ENCODE data around the gene LY6G6D.
"Not testable (repeated sequence)": the region's sequence is repeated elsewhere in the genome, so short reads cannot be mapped to it uniquely, and the experiment has no call there.

Gene LY6G6D

DNA sequence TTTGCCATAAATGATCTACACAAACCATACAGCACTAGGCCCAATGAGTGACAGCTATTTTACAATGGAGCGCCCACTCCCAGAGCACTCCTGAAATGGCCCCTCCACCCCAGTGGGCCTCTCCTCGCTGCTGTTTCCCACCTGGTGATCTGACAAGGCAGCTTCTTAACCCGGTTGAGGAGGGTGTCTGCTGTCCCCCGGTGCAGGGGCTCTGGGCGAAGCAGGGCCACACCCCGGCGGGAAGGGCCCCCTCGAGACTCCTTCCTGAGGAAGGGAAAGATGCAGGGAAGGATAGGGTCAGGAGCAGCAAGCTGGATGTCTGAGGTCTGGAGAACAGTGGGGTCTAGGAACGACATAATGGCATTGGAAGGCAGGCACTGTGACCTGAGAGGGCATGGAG lies 22.3 kb upstream of the LY6G6D start:
- DNase-seq, result no peak

DNA sequence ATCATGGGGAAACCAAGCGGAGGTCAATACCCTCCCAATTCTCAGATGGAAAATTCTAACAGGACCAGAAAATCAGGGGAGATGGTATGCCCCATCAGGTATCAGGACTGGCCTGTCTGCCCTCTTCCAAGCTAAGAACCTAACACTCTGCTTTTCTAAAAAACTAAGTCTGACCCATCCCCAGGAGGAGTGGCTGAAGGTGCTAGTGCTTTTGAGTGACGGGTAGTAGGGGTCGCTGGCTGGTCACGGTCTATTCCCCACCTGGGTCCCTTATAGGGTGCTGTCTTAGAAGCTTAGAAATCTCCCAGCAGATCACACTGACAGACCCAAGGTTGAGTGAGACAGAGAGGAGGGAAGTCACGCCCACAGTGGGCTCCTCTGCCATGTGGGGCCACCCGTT lies 21.6 kb upstream of the LY6G6D start:
- DNase-seq, result no peak

DNA sequence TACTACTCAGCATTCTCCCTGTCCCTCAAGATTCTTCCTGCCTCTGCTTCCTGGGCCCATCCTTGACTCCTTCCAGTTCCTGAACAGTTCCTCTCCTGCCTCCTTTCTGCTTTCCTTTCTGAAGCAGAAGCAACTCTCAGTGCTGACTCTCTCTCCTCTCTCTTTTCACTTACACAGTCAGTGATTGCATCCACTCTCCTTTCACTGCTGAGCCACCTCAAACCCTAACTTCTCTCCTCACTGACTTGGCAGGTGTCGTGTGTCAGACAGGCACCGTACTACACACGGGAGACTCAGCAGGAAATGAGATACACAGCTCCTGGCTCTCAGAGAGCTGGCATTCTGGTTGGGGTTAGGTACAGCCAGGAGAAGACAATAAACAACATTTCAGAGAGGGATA lies 17.6 kb upstream of the LY6G6D start:
- no peak for DNase-seq

DNA sequence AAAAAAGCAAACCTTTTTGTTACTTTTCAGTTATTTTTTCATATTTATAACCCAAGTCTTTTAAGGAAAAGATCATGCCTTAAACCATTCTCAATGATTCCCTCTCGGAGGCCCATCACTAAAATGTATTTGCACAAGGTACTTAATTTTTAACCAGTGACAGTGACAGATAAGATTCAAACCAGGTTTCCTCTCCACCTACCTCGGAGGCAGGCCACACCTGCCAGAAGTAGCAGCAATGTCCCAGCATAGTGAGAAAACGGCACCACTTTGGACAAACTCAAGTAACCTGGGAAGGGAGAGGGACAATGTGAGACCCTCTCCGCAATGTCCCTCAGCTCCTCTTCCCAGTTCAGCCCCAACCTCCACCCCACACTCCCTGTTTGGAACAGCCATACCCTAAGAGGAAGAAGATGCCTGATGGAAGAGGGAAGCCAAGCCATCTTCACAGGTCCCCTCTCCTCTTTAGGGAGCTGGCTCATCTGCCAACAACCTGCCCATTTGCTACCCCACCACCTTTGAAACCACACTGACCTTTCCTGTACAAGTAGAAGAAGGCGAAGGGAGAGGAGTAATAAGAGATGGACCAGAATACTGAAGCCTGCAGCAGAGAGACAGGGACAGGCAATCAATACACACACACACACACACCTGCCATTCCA lies 14.3 kb upstream of the LY6G6D start:
- DNase-seq, result no peak

DNA sequence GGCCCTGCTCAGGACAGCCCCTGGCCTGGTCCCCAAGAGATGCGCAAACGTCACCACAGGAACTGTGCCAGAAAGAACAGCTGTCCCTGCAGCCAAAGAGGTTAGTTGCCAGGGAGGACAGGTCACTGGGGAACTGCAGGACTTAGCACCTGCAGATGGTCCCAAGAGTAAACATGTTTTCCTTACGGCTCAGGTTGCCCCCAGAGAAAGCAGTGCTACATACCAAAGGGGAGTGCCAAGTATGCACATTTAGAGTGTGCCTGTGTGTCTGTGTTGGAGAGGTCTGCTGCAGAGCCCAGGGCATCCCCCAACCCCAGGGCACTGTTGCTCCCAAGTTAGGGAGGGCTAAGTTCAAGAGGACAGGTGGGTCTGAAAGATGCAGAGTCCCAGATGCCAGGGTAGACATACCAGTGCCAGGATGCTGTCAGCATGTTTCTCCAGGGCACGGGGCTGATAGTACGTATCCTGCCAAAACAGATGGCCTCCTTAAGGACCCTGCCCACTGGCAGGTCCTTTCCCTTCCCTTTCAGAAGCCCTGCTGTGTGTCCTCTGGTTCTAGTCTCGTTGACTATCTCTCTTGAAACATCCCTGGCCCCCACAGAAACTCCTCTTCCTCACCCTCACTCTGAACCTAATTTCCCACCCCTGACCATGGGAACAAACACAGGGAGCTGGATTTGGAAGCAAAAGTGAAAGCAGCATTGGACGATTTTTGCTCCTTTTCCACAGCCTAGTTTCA lies 13.3 kb upstream of the LY6G6D start:
- DNase-seq, result no peak

DNA sequence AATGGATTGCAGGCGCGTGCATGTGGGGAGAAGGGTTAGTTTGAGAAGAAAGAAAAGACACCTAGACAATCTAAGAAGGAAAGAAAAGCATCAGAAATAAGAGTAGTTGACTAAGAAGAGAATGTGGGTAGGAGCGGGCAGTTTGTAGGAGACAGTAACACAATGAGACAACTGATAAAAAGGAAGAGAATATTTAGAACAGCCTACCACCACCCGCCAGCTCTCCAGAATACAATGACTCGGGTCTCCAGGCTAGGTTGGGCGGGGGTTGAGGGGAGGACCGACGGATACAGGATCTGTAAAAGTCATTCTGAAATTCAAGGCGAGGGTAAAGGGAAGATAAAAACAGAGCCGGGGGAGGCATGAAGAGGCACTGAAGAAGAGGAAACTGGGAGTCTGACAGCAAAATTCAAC lies 12.7 kb upstream of the LY6G6D start:
- DNase-seq, result no peak

DNA sequence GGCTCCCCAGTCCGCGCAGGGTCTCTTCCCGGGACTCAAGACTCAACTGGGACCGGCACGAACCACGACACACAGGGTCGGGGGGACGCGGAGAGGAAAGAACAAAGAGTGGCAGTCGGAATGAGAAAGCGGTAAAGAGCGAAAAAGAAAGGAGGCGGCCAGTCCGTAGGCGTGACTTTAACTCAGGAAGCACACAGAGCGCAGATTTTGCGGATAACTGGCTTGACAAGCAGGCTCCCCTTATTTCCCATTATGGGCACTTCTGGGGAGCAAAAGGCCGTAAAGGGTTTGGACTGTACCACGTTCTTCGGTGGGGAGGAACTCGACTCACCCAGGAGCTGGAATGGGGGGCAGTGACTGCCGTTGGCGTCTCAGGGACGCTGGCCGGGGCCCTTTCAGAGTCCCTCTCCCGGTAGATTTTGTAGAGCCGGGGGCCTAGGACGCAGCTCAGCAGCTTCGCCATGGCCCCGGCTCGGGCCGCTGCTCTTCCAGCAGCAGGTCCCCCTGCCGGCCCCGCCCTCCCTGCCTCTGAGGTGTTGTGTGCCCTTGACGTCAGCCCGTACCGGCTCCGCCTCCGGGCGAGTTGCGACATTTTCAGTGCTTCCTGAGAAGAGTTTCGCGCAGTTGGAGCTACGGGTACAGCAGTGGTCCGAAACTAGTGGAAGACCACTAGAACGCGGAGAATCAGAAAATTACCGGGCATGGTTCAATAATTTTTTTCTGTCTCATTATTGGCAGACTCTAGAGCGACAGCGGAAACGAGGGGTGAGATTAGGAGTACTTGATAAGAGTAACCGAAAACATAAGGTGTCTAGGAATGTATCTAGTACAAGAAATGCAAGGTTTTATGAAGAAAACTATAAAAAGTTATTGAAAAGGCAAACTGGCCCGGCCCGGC lies 12.1 kb upstream of the LY6G6D start, which contains the start of gene ABHD16A:
Gene ABHD16A, minus strand, starts transcription at position 506 of the 898 bp plus-strand sequence. Its CDS starts 43 bp downstream, at position 463.
- peak; percentile 98 for DNase-seq

DNA sequence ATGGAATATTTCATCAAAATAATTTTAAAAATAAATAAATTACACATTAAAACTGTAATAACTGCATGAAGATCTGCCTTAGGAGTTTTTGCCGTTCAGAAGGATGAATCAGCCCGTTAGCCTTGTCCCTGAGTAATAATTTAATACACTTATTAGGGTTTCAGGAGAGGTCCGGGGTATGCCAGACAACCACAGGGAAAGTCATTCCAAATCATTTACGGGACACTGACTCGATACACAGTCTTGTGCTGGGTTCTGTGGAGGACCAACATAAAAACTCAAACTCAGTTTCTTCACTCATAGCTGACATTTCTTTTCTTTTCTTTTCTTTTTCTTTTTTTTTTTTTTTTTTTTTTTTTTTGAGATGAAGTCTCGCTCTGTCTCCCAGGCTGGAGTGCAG lies 9.2 kb upstream of the LY6G6D start:
- DNase-seq, result no peak

DNA sequence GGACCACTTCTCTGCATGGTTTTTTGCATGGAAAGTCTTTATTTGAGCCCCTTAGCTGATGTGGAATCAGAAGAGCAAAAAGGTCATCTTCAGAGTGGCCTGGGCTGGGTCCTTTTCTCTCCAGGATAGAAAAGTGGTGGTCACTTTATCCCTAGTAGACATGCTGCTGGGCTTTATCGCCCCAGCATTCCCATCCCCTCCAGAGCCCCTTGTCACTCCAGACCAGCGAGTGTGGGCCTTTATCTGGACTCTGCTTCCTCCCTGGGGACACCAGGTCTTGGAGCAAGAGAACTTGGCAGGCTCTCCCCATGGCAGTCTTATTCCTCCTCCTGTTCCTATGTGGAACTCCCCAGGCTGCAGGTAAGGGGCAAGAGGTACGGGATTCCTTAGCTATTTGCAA lies 8.5 kb upstream of the LY6G6D start, which contains the start of gene LY6G6F:
Gene LY6G6F, plus strand, starts transcription at position 268 of the 400 bp plus-strand sequence. Its CDS starts 41 bp downstream, at position 309.
- no peak for DNase-seq

DNA sequence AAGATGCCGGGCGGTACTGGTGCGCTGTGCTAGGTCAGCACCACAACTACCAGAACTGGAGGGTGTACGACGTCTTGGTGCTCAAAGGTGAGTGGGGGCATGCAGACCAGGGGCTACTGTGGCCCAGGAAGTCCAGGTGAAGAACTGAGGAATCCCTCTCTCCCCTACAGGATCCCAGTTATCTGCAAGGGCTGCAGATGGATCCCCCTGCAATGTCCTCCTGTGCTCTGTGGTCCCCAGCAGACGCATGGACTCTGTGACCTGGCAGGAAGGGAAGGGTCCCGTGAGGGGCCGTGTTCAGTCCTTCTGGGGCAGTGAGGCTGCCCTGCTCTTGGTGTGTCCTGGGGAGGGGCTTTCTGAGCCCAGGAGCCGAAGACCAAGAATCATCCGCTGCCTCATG lies 7.4 kb upstream of the LY6G6D start:
- DNase-seq, result no peak

DNA sequence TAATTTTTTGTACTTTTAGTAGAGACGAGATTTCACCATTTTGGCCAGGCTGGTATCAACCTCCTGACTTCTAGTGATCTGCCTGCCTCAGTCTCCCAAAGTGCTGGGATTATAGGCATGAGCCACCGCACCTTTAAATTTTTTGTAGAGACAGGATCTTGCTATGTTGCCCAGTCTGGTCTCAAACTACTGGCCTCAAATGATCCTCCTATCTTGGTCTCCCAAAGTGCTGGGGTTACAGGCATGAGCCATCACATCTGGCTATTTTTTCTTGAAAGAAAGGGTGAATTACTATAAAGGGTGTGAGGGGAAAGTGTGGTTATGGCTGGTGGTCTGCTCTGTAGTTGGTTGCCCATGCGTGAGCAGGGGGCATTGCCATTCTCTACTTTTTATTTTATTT lies 6.9 kb upstream of the LY6G6D start:
- no peak for DNase-seq

DNA sequence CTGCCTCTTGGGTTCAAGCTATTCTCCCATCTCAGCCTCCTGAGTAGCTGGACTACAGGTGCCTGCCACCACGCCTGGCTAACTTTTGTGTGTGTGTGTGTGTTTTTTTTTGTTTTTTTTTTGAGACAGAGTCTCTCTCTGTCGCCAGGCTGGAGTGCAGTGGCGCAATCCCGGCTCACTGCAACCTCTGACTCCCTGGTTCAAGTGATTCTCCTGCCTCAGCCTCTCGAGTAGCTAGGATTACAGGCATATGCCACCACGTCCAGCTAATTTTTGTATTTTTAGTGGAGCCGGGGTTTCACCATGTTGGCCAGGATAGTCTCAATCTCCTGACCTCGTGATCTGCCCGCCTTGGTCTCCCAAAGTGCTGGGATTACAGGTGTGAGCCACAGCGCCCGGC lies 6.0 kb upstream of the LY6G6D start:
- DNase-seq, result not testable (repeated sequence)

DNA sequence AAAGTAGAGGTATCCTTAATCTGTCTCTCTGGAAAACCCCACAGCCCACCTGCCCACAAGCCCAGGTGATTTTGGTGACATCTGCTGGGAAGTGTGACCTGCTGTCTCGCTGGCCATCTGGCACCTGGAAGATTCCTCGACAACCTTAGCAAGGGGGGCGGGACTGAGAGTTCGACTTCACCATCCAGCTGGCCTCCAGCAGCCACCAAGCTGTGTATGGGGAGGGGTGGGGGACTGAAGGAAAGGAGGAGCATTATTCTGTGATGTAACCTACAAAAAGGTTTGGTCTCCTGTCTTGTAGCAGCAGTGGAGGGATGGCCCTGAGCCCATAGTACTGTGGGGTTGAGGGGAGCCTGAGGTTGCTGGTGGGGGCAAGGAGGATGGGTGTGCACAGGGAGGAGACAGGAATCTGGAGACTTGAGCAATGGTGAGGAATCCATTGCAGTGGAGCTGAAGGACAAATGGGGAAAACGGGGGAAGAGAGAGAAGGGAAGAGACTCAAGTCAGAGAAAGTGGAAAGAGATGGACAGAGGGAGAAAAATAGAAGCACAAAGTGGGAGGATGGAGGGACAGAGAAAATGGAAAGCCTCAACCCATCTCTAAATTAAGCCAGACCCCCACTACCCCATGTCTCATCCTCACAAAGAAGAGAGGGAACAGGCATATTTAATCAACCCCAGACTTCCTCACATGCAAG lies 4.5 kb upstream of the LY6G6D start:
- no peak for DNase-seq

DNA sequence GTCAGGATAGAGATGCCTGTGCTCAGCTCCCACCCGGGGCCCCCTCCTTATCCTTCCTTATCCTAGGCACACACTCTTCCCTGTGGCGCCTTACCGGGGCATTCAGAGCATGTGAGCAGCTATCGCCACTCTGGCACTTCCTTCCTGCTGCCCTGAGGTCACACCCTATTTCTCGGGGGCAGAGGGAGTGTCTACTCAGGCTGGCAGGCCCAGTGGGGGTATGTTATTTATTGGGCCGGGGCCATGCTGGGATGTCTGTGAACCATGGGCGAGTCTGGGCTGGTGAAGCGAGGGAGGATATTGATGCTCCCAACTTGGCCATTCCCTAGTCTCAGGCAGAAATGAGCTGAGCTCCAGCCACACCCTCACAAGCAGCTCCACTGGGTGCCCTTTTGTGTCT lies 3.9 kb upstream of the LY6G6D start:
- no peak for DNase-seq

DNA sequence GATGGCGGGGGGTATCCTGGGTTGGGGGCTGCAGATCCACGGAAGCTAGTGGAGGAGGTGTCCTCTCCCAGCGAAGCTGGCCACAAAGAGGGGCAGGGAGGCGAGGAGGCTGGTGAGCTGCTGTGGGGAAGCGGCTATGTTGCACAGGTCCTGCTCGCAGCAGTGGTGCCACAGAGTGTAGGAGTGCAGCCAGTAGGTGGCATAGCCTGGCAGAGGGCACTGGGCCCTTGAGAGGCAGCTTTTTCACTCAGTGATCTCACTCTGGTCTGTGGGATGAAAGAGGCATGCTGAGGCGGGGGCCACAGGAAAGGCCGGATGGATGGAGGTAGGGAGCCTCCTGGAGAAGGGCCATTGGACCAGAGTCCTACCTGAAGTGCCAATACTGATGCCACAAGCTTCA lies 2.9 kb upstream of the LY6G6D start:
- DNase-seq, result peak; percentile 24

DNA sequence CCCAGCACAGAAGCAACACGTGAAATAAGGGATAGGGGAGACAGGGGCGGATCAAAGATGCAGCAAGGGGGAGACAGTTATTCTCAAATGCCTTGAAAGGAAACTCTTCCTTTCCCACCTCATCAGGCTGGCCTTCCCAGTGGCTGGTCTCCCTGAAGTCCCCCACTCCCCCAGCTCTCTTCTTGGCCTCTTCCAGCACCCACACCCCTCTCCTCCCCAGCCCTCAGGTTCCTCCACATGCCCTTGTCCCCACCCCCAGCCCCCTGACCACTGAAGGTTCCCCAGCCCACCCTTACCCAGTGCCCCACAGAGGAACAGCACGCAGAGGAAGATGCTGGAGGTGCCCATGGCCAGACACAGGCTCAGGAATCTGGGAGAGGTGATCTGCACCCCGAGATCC lies 1.7 kb upstream of the LY6G6D start:
- DNase-seq, result no peak

DNA sequence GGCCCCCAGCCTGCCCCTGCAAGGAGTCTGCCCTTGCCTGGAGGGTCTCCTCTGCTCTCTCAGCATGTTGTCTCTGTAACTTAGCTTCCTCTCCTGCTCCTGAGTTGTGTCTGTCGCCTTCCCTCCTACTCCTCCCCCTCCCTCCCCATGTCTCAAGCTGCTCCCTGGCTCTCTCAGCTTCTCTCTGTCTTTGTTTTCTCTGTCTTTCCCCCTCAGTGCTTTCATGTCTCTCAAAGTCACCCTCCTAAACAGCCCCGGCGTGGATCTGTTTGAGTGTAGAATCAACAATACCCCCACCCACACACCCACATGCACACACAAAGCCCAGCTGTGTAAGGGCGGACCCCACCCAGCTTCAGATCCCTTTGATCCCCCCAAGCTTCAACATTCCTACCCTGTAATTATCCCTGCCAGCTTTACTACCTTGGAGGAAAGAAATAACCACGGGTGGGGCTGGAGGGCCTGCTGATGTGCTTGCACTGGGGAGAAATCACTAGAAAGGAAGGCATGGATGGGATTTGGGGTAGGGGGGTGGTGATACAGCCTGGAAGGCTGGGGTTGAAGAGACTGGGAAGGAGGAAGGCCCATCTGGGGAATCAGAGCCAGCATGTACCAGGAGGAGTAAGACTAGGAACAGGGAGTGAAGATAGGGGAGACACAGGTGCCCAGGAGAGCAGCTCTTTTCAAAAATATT lies 1.0 kb upstream of the LY6G6D start:
- DNase-seq, result no peak

DNA sequence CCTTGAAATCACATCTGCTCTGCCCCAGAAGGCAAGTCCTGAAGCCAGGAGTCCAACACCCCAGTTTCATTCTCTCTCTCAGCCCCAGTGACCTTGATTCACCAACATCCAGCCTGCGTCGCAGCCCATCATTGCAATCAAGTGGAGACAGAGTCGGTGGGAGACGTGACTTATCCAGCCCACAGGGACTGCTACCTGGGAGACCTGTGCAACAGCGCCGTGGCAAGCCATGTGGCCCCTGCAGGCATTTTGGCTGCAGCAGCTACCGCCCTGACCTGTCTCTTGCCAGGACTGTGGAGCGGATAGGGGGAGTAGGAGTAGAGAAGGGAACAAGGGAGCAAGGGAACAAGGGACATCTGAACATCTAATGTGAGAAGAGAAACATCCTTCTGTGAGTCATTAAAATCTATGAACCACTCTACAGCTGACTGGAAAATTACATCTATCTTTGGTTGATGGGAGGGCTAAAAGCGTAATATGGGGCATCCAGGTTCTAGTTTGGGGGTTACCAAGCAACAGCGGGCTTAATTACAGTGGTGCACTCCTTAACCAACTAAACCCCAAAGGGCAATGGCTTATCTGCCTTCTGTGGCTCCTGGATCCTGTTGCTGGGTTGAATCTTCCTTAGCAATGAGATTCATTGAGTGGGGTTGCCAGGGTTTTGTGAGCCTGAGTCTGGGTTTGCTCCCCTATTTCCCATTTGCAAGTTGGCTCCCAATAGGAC lies 2.5 kb downstream of the LY6G6D start:
- no peak for DNase-seq

DNA sequence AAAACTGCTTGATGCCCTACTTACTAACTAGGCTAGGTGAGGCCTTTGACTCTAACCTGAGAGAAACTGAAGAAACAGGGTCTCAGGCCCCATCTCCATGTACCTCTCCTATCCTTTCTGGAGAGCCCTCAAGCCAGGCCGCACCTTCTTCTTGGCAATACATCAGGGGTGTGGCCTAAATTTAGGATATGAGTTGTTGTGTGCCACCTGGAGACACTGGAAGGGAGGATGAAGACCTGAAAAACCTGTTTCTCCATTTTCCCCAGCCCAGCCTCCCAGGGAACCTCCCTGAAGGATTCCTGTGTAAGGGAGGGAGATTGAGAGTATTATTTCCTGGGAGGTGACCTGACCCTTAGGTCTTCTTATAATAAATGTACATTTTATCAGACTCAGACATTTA lies 3.1 kb downstream of the LY6G6D start:
- no peak for DNase-seq

DNA sequence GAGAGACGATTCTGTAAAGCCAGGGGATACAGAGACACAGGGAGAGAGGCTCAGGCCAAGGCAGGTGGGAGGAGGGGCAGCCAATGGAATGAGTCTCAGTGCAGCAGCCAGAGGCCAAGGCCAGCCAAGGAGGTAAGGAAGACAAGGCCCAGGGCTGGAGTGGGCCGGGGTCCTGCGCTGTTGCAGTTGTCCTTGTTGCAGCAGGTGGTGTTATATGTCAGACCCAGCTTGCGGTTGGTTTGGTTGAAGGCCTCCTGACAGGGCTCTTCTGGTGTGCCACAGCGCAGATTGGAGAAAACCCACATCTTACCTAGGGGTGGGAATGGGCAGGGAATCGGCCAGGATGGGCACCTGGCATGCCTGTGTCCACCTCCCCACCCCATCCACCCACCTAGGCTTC lies 3.9 kb downstream of the LY6G6D start:
- DNase-seq, result no peak

DNA sequence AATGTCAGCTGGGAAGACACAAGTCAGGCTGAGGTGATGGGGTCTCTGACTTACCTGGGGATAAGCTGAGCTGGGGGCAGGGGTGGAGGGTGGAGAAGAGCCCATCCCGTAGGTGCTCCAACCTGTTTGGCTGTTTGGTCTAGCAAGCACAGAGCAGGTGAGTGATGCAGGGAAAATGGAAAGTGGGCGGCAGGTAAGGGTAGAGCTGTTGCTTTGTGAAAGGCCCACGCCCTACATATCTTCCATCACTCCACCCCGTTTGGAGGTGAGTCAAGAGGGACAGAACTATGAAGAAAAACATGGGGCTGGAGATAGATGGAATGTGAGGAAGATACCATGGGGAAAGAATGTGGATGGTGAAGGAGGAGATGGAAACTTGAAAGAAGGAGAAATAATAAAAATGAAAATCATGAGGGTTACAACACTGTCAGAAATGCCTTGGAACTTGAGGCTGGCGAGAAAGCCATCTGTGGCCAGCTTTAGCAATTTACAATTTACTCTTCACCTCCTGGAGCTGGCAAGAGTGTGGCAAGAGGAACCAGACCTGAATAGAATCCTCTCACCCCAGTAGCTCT lies 5.1 kb downstream of the LY6G6D start:
- DNase-seq, result no peak
